MV-4-11 (cell line): ENCODE results near the gene OR5T2.
"Not testable (repeated sequence)": the region's sequence is repeated elsewhere in the genome, so short reads cannot be mapped to it uniquely, and the experiment has no call there.

Experiments used
- DNase-seq: peaks from one replicate; lab custom pipeline; 2025; lab: John Stamatoyannopoulos, UW

The OR5T2 gene

GRCh38 chr11:56234155-56234554, at the start of gene OR5T2:
TSS of gene OR5T2 (minus strand) at chr11:56234255. CDS start at chr11:56233062, 1,193 bp downstream.
- no peak for DNase-seq

- no peak for DNase-seq
These were observed 39.8 kb upstream of the OR5T2 start, which contains the start of gene OR5T1 for GRCh38 chr11:56273854-56274253. TSS of gene OR5T1 (plus strand) at chr11:56274154. CDS start at chr11:56275639, 1,485 bp downstream.

- DNase-seq = no peak
These were observed 37.0 kb upstream of the OR5T2 start for GRCh38 chr11:56271092-56271491.

- no peak for DNase-seq
These were observed 17.9 kb upstream of the OR5T2 start, which contains the start of gene OR5T3 for GRCh38 chr11:56251954-56252353. TSS of gene OR5T3 (plus strand) at chr11:56252254. CDS start at chr11:56252254, 0 bp downstream.

- not testable (repeated sequence) for DNase-seq
These were observed 14.3 kb downstream of the OR5T2 start for GRCh38 chr11:56219735-56220134.

- no peak for DNase-seq
These were observed 19.5 kb downstream of the OR5T2 start for GRCh38 chr11:56214537-56214936.

GRCh38 chr11:56207790-56208189, 26.3 kb downstream of the OR5T2 start:
- no peak for DNase-seq

- DNase-seq = no peak
These were observed 36.7 kb downstream of the OR5T2 start for GRCh38 chr11:56197367-56197766.

- DNase-seq = no peak
These were observed 37.4 kb downstream of the OR5T2 start for GRCh38 chr11:56196705-56197104.

- no peak for DNase-seq
These were observed 45.5 kb downstream of the OR5T2 start for GRCh38 chr11:56188602-56189001.

GRCh38 chr11:56183459-56183858, 50.6 kb downstream of the OR5T2 start:
- DNase-seq = no peak
